NCI-H2196 treated with DMSO at 0.1 percent for 48 hours (cell line): ENCODE results near the gene NHLH1.

Experiments used
- DNase-seq: peaks from one replicate; lab custom pipeline; 2025; ENCODE audit not compliant: unreplicated experiment; lab: John Stamatoyannopoulos, UW

The NHLH1 gene

GRCh38 chr1:160409486-160409885 is 42.6 kb downstream of the NHLH1 start:
- no peak for DNase-seq

GRCh38 chr1:160410406-160411005 is 43.6 kb downstream of the NHLH1 start:
- DNase-seq, result peak; percentile 22

GRCh38 chr1:160411271-160412027 is 44.6 kb downstream of the NHLH1 start:
- DNase-seq, result no peak

- DNase-seq, result no peak
These were observed 45.1 kb downstream of the NHLH1 start for GRCh38 chr1:160412028-160412362.

- DNase-seq, result no peak
These were observed 46.8 kb downstream of the NHLH1 start for GRCh38 chr1:160413716-160414115.

GRCh38 chr1:160414881-160415280 is 48.0 kb downstream of the NHLH1 start:
- DNase-seq, result no peak

GRCh38 chr1:160415696-160416290 is 48.9 kb downstream of the NHLH1 start:
- DNase-seq, result no peak

- no peak for DNase-seq
These were observed 49.5 kb downstream of the NHLH1 start for GRCh38 chr1:160416369-160416768.

- DNase-seq, result no peak
These were observed 51.6 kb downstream of the NHLH1 start for GRCh38 chr1:160418483-160418882.

GRCh38 chr1:160419150-160419837 is 52.4 kb downstream of the NHLH1 start:
- no peak for DNase-seq

- DNase-seq, result no peak
These were observed 52.9 kb downstream of the NHLH1 start for GRCh38 chr1:160419838-160420169.

GRCh38 chr1:160420881-160421842 is 54.3 kb downstream of the NHLH1 start:
- DNase-seq, result no peak

GRCh38 chr1:160421881-160422280 is 55.0 kb downstream of the NHLH1 start:
- DNase-seq, result no peak
